GM12875 (cell line): Measurements from ENCODE around the gene ASH1L.
"Not testable (repeated sequence)": the region's sequence is repeated elsewhere in the genome, so short reads cannot be mapped to it uniquely, and the experiment has no call there.

ENCODE experiments used
- H3K4me3 ChIP-seq: one replicate; pipeline ENCODE4 v1.5.1; 2011; ENCODE audit warnings: low read depth, low read length, control low read depth
- TF ChIP-seq, protein P1 (sequence below): IDR thresholded peaks from 2 replicates; pipeline ENCODE4 v1.5.1; 2011; ENCODE audit warnings: low read depth, mild to moderate bottlenecking, control low read depth, inconsistent platforms, low read length, moderate library complexity, borderline replicate concordance; ENCODE audit not compliant: insufficient read depth

Gene ASH1L

DNA sequence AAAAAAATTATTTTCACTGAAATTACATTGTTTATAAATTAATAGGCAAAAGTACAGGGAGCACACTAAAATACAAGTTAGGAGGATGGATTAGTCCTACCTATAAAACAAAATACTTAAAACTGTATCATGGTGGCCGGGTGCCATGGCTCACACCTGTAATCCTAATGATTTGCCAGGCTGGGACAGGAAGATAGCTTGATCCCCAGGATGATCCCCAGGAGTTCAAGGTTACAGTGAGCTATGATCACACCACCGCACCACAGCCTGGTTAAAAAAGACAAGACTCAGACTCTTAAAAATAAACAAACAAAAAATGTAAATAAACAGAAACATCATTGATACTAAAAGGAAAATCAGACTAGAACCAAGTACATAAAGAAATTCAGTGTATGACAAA, 53.5 kb downstream of the ASH1L start:
- H3K4me3 ChIP-seq, result no peak overlapping the region
- TF ChIP-seq, protein P1, sequence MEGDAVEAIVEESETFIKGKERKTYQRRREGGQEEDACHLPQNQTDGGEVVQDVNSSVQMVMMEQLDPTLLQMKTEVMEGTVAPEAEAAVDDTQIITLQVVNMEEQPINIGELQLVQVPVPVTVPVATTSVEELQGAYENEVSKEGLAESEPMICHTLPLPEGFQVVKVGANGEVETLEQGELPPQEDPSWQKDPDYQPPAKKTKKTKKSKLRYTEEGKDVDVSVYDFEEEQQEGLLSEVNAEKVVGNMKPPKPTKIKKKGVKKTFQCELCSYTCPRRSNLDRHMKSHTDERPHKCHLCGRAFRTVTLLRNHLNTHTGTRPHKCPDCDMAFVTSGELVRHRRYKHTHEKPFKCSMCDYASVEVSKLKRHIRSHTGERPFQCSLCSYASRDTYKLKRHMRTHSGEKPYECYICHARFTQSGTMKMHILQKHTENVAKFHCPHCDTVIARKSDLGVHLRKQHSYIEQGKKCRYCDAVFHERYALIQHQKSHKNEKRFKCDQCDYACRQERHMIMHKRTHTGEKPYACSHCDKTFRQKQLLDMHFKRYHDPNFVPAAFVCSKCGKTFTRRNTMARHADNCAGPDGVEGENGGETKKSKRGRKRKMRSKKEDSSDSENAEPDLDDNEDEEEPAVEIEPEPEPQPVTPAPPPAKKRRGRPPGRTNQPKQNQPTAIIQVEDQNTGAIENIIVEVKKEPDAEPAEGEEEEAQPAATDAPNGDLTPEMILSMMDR, result no peak

DNA sequence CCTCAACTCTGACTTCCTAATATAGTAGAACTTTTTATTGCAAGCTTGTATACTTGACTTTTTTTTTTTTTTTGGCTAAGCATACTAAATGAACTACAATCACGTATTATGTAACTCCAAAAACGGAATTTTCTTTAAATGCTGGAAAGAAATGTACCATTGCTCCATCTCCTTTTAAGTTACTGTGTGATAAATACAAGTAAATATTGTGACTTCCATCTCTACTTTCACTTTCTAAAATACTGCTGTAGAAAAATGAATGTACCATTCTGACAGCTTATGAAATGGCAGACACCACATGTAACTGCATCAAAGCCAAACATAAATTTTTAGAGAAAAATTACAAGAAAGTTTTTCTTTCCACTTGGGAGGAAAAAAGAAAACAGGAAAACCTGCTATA, 54.7 kb downstream of the ASH1L start:
- TF ChIP-seq, protein P1, result no peak
- no peak overlapping the region for H3K4me3 ChIP-seq

DNA sequence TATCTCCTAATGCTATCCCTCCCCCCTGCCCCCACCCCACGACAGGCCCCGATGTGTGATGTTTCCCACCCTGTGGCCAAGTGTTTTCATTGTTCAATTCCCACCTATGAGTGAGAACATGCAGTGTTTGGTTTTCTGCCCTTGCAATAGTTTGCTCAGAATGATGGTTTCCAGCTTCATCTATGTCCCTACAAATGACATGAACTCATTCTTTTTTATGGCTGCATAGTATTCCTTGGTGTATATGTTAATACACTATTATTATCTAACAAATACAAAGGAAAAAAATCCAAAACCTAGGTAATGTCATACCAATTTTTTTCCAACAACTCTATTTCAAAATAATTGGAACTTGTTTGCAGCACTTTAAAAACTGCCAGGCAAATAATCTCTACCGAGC, 56.6 kb downstream of the ASH1L start:
- H3K4me3 ChIP-seq, result not testable (repeated sequence)

DNA sequence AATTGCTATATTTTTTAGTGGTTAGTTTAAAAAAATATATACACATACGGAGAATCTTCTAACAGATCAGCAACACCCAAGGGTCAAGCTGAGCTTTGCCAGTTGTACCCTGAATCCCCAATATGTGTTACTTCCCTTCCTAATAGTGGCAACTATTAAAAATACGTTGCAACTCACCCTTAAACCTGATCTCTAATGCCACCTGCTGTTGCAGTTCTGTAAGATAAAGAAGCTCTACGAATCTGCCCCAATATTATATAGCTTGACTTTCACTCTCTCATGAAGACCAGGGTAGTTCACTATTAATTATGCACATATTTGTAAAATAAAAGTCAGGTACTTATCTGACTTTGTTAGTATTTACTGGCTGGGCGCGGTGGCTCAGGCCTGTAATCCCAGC, 58.4 kb downstream of the ASH1L start:
- TF ChIP-seq, protein P1, result no peak
- no peak overlapping the region for H3K4me3 ChIP-seq

DNA sequence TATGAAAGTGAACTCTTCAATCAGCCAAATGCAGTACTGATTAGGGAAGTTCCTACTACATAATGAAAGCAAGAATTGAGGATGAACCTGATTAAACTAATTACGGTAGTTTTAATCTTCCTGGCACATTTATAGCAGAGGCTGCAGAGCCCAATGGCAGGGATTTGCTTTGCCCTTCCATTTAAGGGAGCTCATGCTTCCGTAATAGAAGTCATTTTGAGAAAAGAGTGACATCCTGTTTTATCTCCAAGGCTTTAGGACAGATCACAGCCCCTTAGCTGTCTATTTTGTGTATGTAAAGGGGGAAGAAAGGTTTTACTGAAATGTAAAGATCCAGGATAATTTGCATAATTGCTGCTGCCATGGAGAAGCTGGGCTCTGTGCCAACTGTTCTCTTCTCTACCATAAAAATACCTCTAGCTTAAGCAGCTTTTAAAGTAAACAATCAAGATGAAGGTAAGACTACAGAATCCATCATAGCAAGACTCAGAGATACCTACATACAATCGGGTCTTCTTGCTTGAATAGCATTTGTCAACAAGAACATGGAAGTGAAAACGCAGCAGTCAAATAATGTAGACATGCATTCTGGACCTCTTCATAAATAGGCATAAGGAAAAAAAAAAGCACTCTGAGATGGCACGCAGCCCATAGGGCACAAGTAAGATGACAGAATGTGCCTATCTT, 62.5 kb downstream of the ASH1L start:
- TF ChIP-seq, protein P1, result no peak
- no peak overlapping the region for H3K4me3 ChIP-seq

DNA sequence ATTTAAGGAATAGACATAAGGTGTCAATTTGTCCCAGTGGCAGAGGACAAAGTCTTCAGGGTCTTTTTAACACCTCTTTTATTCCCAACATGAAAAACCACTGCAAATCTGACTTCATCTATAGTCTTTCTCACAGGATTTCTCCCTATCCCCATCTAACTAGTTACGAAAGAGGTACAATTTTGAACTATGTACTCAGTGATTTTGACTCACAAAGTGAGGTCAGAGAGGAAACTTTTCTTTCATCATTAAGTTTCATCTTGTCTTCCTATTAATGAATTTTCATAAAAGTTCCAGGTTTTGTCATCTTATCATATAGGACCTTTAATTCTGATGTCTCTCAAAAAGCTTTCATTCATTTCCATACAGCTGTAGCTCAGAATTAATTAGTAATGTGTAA, 63.3 kb downstream of the ASH1L start:
- TF ChIP-seq, protein P1, result no peak
- no peak overlapping the region for H3K4me3 ChIP-seq

DNA sequence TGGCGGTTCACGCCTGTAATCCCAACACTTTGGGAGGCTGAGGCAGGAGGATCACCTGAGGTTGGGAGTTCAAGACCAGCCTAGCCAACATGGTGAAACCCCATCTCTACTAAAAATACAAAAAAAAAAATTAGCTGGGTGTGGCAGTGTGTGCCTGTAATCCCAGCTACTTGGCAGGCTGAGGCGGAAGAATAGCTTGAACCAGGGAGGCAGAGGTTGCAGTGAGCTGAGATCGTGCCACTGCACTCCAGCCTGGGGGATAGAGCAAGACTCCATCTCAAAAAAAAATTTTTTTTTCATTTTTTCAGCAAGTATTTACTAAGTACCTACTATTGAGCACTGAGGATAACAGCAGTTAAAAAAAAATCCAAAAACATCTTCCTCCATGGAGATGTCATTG, 69.0 kb downstream of the ASH1L start:
- not testable (repeated sequence) for H3K4me3 ChIP-seq

DNA sequence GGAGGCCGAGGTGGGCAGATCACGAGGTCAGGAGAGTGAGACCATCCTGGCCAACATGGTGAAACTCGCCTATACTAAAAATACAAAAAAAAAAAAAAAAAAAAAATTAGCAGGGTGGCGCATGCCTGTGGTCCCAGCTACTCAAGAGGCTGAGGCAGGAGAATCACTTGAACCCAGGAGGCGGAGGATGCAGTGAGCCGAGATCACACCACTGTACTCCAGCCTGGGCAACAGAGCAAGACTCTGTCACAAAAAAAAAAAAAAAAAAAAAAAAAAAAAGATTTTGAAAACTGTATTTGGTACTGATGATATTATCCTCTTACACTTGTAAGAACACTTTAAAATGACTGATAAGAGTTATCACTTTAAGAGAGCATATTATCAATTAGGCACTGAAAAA, 74.2 kb downstream of the ASH1L start:
- H3K4me3 ChIP-seq, result not testable (repeated sequence)

DNA sequence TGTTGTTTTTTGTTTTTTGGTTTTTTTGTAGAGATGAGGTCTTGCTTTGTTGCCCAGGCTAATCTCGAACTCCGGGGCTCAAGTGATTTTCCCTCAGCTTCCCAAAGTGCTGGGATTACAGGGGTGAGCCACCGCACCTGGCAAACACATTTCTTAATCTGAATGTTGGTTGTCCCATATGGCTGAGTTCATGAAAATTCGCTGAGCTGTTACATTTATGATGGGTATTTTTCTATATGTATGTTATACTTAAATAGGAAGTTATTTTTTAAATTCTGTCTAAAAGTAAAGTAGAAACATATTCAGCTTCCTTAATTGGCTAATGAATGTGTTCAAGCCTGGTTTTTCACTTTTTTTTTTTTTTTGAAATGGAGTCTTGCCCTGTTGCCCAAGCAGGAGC, 75.1 kb downstream of the ASH1L start:
- H3K4me3 ChIP-seq, result no peak overlapping the region
- TF ChIP-seq, protein P1, result no peak

DNA sequence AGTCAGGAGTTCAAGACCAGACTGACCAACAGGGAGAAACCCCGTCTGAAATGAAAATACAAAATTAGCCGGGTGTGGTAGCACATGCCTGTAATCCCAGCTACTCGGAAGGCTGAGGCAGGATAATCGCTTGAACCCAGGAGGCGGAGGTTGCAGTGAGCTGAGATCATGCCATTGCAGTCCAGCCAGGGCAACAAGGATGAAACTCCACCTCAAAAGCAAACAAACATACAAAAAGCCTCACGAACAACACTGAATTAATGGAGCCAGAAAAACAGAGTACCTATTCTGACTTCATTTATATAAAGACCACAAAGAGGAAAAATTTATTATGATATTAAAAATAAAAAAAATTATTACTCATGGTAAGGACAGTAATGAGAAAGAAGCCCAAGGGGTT, 75.7 kb downstream of the ASH1L start:
- not testable (repeated sequence) for H3K4me3 ChIP-seq
